ENCODE data around the gene ARHGAP4.
A peak's percentile ranks its signal among the peaks of the same experiment; 100 is the strongest.

Gene ARHGAP4

DNA sequence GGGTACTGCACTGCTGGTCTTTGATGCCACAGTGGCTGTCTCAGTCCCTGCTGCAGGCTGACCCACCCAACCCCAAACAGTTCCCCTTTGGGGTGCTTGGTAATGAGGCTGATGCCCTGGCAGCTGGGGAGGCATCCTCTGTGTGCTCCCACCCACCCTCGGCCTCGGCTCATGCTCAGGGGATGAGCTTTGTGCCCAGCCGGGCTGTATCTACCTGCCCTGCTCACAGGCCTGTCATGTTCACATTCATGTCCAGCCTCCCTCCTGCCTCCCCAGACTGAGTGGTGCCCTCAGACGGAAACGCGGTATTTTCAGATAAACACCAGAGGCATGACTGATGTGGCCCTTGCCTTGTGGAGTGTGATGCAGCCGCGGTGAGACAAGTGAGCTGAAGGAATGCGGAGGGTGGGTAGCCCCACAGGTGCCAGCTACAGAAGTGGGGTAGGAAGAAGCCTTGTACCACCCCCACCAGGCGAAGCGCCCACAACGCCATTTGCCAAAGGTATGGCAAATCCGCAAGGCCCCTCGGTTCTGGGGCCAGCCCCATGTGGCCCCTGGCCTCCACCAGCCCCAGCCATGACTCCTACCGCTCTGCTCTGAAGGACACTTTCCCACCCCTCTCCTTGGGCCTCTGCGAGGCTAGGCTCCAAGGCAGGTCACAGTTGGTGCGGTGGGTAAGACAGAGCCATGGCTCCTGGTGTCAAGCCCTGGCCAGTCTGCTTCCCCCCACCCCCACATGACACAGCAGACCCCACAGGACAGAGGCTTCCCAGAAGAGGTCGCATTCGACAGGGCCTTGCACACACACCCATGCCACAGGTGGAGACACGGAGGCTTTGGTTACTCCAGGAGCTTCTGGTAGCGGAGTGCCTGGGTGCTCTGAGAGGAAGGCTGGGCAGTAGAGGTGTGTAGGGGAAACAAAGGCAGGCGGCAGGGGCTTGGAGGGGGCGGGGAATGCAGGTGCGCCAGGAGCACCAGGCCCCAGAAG lies 20.2 kb upstream of the ARHGAP4 start:
- no peak for DNase-seq (ENCODE audit: low read depth)

DNA sequence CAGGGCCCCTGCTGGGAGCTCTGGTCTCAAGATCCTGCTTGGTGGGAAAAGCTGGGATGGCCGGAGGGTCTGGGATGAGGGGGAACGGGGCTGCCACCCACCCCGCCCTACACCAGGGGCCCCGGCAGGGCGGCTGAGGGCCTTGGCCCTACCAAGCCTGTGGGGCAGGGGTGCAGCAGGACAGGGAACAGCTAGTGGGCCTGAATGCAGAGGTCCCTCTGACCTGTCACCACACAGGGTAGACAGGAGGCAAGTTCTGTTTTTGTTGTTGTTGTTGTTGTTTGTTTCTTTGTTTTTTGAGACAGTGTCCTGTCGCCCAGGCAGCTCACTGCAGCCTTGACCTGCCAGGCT lies 18.7 kb upstream of the ARHGAP4 start:
- no peak for DNase-seq (ENCODE audit: low read depth)

DNA sequence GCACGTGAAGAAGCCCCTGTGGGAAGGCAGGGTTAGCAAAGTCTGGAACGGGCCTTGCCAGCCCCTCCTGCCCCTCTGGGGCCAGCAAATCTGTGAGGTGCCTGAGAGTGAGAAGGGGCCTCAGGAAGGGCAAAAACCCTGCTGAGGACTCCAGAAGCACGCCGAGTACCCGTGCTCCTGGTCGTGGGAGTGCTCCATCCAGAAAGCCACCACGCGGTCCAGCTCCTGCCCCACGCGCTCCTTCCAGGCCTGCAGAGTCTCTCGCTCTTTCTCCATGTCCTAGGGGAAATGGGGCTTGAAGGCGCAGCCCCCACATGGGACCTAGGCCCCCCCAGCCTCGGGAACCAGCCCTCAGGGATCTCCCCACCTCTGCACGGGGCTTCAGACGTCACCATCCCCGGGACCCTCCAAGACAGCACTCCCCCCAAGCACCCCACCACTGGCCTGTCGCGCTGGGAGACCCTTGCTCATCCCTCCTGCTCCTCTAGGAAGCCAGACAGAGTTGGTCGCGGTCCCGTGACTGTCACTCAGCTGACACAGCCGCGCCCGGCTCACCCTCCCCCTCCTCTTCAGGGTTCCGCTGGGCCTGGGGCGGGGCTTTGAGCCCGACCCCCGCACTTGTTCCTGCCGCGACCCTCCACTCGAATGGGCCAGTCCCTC lies 18.2 kb upstream of the ARHGAP4 start, which contains the start of gene RENBP:
Gene RENBP (minus strand): TSS at position 504 of the 660 bp plus-strand sequence. CDS start 33 bp downstream, at position 471.
- DNase-seq (ENCODE audit: low read depth): no peak

DNA sequence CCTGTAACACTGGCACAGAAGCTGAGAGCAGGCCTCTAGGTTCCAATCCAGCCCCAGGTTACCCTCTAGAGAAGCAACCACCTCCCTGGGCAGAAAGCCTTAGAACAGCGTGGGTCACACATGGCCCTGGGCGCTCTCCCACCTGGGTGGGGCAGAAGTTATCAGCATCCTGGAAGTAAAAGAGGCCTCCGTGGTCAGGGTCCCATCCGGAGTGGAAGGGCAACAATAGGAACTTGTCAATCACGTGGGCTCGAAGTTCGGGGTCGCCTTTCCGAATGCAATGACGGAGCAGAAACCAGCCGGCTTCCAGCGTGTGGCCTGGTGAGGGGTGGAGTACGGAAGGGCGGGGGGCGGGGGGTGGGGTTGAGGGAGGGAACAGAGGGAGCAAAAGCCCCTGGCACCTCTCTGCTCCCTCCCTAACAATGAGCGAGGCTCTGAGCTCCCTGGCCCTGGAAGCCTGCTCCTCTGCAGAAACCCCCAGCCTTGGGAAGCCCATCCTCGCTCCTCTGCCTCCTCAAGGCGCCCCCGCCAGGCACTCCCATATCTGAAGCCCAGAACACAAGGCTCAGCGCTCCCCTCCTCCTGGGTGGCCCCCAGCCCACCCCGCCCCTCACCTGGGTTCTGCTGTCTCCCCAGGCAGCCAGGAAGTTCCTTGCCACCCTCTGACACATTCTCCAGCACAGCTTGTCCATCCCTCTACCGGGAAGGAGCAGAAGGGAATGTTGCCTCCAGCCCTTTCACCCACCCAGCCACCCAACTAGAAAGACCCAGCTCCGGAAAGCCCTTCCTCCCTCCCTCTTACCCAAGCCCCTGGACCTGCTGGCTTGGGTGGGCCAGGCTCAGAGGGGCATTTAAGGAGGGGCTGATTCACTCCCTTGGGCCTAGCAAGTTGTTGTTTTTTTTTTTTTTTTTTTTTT lies 15.5 kb upstream of the ARHGAP4 start:
- DNase-seq (ENCODE audit: low read depth): no peak

DNA sequence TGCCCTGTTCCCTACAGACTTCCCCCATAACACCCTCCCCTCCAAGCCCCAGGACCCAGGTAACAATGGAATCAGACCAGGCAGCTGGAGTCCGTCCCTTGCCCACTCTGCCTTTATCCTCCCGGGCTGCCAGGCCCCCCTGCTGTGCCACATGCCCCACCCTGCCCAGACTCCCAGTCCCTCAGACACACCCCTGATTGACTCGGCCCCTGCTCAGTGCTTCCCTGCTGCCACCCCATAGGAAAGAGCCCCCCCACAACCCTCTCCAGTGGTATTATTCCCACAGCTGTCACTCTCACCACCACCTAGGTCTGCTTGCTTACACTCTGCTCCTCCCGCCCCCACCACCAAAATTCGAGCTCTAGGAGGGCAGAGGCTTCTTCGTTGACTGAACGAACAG lies 13.5 kb upstream of the ARHGAP4 start:
- no peak for DNase-seq (ENCODE audit: low read depth)

DNA sequence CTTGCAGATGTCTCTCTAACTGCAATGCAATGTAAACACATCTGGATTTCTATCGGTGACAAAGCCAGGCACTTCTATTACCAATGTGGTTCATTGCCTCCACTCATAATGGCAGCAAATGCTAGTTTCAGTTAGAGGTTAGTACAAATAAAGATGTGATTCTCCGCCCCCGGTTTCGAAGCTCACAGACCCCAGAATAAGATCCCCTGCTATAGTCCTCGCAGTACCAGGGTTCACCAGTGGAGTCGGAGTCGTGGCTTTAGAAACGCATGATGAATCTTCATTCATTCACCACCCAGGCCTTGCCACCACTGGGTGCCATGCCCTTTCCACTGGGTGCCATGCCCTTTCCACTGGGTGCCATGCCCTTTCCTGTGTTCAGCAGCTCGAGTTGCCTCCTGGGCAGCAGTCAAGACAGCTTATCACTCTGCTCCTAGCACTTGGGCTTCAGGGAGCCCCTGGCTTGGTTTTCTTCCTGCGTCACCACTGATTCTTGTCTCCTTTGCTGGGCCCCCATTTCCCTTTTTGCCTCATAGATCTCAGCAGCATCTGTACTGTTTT lies 12.2 kb upstream of the ARHGAP4 start:
- DNase-seq (ENCODE audit: low read depth): no peak

DNA sequence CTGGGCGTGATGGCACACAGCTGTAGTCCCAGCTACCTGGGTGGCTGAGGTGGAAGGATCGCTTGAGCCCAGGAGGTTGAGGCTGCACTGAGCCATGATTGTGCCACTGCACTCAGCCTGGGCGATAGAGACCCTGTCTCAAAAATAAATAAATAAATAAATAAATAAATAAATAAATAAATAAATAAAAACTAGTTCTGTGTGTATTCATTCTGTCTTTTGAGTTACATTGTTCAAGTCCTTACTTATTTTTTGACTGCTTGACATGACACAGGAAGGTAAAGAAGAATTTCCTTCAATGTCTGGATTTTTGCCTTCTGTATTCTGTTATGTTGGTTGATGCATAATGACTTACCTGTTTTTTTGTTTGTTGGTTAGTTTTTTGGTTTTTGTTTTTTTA lies 11.0 kb upstream of the ARHGAP4 start:
- DNase-seq (ENCODE audit: low read depth): no peak

DNA sequence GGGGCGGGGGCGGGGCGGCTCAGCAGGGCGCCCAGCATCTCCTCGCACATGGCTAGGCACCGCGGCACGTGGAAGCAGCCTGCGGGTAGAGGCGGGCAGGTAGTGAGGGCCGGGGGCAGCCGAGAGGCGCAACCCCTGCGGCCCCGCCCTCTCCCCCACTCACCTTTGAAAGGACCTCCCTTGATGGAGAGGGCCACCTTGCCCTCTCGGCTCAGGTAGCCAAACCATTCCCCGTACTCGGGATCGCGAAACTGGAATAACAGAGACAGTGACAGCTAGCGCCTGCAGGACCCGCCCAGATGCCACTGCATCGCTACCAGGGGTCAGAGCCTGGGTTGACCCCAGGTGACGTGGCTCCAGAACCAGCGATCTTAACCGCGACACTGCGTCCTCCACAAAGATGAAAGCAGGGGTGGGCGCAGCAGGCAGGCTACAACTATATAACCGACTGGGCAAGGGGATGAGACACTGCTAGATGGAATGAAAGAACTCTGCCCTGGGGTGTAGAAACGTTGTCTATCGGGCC lies 9.3 kb upstream of the ARHGAP4 start:
- no peak for DNase-seq (ENCODE audit: low read depth)

DNA sequence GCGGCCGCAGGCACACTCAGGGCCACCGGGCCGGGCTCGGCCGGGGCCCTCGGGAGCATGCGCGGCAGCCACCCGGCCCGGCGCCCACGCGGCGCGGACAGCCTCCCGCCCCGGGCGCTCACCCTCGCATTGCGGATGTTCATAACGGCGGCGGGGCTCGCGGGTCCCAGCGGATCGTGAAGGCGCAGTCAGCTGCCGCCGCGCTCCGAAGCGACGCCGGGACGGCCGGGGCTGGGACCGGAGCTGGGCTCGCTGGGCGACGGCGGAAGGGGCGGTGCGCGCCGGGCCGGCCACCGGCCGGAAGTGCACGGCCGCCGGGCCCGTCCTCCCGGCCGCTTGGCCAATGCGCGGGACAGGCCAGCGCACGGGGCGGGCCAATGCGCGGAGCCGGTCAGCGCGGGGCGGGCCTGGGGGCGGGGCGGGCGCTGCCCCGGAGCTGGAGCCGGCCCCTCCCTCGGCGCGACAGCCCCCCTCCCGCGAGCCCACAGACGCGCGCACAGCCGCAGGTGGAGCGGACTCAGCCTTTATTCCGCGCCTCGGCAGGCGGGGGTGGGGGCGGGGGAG lies 8.8 kb upstream of the ARHGAP4 start, which contains the start of gene NAA10:
Gene NAA10 (minus strand): TSS at position 276 of the 564 bp plus-strand sequence. CDS start 133 bp downstream, at position 143.
- DNase-seq (ENCODE audit: low read depth): no peak

DNA sequence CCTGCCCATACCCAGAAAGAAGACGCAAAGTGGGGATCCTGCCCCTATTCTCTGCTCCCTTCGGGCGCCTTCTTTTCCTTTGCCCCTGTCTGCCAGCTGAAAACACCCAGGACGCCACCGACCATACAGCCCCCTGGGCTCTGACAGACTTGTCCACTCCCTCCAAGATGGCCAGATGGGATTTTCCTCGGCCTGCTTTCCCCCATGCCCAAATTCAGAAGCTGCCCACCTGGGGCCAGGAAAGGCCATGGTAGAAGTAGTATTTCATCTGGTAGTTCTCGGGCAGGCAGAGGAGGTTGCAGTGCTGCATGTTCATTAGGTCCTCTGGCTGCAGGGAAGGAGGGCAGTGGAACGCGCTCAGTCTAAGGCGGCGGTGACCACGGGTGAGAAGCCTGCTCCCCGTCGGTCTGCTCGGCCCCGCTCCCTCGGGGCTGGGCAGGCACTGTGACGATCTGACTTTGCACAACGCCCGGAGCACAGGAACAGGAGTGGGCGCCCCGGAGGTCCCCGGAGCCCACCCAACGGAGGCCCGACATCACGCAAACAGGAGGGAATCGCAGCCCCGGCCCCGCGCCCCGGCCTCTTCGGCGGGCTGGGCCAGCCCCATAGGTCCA lies 8.2 kb upstream of the ARHGAP4 start:
- no peak for DNase-seq (ENCODE audit: low read depth)

DNA sequence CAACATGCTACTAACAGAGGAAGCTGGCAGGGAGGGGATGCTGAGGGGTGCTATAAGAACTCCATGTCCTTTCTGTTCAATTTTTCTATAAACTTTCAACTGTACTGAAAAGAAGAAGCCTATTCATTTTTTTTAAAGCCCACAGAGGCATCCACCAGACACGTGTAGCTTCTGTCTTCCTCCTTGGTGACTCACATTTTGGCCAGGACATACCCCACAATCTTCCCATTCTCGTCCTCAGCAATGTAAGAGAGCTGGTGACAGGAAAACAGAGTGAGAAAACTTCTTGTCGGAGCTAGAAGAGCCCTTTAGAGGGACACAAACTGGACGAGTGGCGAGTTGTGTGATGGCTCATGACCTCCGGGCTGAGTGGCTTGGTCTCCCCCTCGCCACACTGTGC lies 7.7 kb upstream of the ARHGAP4 start:
- no peak for DNase-seq (ENCODE audit: low read depth)

DNA sequence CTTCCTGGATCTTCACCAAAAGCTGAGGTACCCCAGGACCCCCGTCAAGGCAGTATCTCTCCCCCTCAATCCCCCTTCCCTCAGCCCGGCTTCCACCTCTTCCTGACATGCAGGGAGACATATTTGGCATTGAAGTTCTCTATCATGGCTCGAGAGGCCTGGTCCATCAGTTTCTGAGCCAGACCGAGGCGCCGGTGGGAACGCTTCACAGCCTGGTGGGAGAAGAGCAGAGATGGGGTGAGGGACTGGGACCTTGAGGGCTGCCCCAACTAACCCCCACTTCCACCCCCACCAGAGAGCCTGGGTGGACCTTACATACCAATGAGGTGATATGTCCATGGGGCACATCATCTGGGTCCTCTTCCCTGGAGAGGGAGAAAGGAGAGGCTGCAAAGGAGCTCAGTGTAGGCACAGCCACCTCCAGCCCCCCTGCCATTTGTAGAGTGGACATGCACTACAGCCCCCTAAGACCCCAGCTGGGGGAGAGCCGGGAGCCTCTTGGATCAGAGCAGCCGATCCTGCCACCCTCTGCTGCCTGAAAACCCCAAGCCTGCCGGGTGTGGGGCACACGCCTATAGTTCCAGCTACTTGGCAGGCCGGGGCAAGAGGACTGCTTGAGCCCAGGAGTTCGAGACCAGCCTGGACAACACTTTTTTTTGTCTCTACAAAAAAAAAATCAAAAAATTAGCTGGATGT lies 6.3 kb upstream of the ARHGAP4 start:
- DNase-seq (ENCODE audit: low read depth): no peak

DNA sequence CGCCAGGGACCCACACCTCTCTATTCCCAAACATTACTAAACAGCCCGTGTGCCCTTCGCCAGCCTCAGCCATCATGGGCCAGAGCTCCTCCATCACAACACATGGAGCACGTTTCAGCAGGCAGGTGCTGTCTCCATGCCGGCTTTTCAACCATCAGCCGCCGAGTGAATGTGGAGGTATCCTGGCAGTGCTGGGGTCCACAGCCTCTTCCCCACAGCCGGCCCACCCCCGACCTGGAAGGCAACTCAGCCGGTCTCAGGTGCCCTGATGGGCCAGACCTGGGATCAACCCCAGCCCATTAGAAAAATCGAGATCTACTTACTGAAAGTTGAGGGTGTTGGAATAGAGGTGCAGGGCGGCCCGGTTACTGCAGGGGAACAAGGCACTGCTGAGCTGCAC lies 5.7 kb upstream of the ARHGAP4 start:
- DNase-seq (ENCODE audit: low read depth): no peak

DNA sequence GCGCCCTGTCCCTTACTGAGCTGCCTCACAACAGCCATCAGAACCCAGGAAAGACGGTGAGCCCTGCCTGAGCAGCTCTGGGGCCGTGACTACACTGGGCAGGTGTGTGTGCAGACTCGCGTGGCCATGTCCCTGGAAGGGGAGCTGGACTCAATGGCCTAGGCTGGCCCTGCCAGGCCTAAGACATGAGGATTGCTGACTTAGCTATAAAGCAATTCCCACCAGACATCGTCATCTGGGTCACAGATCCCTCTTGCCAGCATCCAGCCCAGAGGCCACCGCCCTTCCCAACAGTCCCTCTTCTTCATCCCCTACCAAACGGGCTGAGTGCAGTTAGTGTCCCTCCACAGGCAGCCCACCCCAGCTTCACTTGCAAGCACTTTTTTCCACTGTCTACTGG lies 5.1 kb upstream of the ARHGAP4 start:
- no peak for DNase-seq (ENCODE audit: low read depth)

DNA sequence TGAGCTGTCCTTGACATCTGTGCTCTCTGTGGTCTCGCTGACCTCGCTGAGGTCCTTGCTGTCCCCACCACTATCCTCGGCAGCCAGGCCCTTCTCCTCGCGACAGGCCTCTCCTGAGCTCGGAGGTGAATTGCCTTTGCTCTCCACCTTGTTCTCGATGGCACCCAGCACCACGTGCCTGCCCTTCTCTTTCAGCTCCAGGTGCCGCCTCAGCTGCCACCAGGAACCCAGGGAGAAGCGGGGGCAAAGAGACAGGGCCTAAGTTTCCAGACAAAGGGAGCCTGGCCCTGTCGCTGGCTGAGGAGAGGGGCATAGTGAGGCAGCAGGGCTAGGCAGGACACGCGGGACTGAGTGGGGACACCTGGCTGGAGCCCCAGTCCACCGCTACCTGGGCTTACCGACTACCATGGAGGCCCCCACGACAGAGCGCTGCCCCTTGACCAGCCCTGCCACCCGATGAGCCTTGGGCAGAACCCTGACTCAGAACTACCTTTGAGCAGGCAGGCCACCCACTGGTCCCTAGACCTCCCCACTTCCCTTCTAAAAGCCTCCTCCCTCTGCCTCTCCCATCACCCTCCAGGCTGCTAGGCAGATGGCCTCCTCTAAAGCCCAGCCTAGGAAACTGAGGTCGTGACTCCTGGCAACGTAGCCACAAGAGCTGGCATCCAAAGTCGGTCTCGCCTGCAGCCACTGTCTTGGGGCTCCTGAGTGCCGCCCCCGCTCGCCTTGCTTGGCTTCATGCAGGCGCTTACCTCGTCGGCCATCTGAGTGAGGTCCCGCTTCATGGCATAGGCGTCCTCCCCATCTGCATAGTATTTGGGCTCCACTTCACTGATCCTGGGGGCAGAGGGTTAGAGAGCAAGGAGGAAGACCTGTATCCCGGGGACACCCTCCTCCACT lies 4.2 kb upstream of the ARHGAP4 start:
- DNase-seq (ENCODE audit: low read depth): no peak

DNA sequence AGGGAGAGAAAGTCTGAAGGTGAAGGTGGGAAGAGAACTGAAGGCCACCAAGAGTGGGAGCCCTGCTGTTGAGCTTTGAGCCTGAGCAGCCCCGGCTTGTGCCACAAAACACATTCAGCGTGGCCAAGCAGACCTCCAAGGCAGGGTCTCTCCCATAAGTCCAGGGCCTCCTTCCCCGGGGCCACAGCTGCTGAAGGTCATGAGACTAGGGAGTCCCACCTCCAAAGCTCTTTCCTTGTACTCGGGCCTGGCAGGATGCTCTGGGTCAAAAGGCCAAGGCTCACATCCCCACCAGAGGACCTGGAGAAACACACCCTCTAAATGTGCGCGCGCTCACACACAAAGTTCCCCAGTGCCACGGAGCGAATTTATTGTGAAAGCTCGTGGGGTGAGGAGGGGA lies 3.5 kb upstream of the ARHGAP4 start:
- no peak for DNase-seq (ENCODE audit: low read depth)

DNA sequence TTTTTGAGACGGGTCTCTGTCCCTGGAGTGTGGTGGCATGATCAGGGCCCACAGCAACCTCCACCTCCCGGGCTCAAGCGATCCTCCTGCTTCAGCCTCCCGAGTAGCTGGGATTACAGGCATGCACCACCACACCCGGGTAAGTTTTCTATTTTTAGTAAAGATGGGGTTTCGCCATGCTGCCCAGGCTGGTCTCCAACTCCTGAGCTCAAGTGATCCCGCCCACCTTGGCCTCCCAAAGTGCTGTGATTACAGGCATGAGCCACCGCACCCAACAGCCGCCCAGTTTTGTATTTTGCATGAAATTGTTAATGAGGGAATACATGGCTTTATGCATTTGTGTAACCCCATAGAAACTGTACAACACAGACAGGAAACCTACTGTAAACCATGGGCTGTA lies 2.8 kb upstream of the ARHGAP4 start:
- no peak for DNase-seq (ENCODE audit: low read depth)

DNA sequence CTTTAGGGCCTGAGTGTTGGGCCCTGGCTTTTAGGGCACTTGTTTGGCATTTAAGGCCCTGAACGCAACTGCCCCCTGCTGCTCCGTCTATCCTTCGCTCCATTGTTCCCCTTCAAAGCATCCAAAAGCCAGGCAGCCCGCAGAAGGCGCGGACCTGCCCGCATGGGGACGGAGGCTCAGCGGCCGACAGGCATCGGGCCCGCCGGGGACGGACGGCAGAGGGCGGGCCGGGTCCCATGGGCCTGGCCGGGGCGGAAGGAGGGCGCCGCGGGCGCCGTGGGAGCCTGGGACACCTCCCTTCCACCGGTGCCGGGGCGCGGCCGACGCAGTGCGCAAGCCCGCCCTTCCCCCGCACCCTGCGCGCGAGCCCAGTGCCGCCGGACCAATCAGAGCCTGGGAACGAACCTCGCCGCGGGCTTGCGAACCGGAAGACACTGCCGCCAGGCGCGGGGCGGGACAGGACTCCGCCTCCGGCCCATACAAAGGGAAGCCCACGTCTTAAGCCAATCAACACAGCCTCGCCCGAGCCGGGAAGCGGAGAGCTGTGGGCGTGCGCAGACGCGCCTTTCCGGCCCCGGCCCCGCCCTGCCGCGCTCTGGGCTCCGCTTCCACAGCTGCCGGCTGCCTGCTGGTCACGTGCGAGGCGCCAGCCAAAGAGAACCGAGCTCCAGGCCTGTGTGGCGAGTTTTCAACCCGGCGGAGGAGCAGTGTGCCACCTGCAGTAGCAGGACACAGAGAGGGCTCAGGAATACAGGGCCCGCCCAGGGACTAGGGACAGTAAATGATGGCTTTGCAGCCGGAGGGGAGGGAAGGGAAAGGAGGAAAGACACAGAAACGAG lies 2.1 kb upstream of the ARHGAP4 start:
- DNase-seq (ENCODE audit: low read depth): peak; percentile 74

DNA sequence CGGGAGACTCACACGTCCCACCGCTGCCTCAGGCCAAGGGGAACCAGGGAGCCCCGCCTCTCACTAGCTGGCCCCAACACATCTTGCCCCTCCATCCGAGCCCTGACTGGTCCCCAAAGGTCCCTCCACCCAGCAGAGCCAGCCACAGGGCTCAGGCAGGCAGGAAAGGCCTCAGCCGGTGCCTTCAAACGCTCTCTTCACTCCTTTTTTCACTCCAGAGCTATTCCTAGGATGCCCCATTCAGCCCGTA lies 1.5 kb upstream of the ARHGAP4 start:
- DNase-seq (ENCODE audit: low read depth): no peak
